ENCODE measurements around the gene SEC14L2.
A peak's percentile ranks its signal among the peaks of the same experiment; 100 is the strongest.

SEC14L2 gene

DNA sequence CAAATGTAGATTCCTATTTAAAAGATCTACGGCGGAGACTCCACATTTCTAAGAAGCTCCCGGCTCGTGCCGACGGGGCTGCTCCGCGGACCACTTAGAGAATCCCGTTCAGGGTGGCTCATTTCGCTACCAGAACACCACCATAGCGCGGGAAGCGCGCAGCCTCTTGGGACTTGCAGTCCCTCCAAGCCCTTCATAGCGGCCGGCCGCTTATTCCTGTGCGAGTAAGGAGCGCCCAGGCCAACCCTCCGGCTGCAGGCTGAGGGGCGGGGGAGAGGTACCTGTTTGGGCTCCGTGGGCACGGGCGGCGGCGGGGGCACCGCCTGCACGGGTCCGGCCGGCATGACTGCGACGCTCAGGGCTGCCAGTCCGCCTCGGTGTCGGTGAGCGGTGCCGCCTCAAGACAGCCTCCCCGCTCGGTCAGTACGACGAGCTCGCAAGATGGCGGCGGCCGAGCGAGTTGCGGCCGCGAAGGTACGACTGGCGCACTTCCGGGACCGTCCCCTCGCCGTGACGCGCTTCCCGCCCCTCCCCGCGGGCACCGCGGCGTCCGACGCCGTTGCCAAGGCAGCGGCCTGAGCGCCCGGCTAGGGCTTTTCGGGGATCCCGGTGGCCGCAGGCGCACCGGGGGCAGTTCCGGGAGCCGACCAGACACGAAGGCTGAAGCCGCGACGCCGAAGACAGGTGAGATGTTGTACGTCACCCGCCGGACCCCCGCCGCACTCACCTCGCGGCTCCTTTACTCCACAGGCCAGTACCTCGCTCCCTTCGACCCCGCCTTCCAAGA is 40.2 kb upstream of the SEC14L2 start, which contains the start of the genes CCDC157 and SF3A1:
Gene CCDC157 (plus strand): TSS at position 559 of the 787 bp plus-strand sequence. CDS start 8,994 bp downstream, outside the sequence.
Gene SF3A1 (minus strand): TSS at position 446 of the 787 bp plus-strand sequence. CDS start 102 bp downstream, at position 344.
- TF ChIP-seq, protein P1, sequence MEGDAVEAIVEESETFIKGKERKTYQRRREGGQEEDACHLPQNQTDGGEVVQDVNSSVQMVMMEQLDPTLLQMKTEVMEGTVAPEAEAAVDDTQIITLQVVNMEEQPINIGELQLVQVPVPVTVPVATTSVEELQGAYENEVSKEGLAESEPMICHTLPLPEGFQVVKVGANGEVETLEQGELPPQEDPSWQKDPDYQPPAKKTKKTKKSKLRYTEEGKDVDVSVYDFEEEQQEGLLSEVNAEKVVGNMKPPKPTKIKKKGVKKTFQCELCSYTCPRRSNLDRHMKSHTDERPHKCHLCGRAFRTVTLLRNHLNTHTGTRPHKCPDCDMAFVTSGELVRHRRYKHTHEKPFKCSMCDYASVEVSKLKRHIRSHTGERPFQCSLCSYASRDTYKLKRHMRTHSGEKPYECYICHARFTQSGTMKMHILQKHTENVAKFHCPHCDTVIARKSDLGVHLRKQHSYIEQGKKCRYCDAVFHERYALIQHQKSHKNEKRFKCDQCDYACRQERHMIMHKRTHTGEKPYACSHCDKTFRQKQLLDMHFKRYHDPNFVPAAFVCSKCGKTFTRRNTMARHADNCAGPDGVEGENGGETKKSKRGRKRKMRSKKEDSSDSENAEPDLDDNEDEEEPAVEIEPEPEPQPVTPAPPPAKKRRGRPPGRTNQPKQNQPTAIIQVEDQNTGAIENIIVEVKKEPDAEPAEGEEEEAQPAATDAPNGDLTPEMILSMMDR (conservative IDR thresholded peaks at IDR 0.05; ENCODE audit: low read depth): no peak
- ChIA-PET POLR2A (ENCODE audit: low non-redundant PET) (interaction anchor here (0.6 kb wide), 1 partner anchor 61 kb away, joined by 3 read pairs; no protein-coding TSS in a partner anchor), CTCF (no interaction called here)
- peak within 1 kb of the TSS; percentile 87 for H3K27ac ChIP-seq
- peak; percentile 77 for DNase-seq (ENCODE audit: low spot score)

DNA sequence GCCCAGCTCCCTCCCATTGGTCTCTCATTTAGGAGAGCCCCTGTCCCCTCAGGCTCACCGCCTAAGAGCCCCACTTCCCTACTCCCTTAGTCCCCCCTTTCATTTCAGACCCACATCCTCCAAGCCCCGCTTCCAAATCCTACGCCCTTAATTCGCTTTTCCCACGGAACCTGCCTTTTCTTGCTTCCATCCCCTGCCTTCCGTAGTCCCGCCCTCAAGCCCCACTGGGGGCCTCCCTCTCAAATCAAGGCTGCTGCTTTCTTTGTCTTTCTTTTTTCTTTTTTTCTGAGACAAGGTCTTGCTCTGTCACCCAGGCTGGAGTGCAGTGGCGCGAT is 39.6 kb upstream of the SEC14L2 start:
- TF ChIP-seq, protein P1 (conservative IDR thresholded peaks at IDR 0.05; ENCODE audit: low read depth): no peak
- DNase-seq (ENCODE audit: low spot score): no peak
- H3K27ac ChIP-seq: peak overlapping the region; percentile 87
- POLR2A ChIA-PET (ENCODE audit: low non-redundant PET): interaction anchor here (0.6 kb wide), 1 partner anchor 61 kb away, joined by 3 read pairs; no protein-coding TSS in a partner anchor
- CTCF ChIA-PET: no interaction called here

DNA sequence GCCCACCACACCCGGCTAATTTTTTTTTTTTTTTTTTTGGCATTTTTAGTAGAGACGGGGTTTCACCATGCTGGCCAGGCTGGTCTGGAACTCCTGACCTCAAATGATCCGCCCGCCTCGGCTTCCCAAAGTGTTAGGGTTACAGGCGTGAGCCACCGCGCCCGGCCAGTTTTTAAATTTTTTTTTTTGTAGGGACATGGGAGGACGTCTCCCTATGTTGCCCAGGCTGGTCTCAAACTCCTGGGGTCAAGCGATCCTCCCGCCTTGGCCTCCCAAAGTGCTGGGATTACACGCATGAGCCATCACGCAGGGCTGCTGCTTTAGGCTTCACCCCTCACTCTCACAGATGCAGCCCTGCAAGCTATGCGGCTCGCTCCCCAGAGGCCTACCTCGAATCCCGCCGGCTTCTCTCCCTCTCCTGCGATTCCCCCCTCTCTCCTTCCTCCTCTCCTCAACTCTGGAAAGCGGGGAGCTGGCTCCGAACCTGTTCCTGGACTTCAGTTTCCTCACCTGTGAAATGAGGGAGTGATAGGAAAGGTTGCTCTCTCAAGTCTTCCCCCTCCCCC is 39.1 kb upstream of the SEC14L2 start:
- H3K27ac ChIP-seq: peak overlapping the region; percentile 87; the same call in 1 of the 2 replicates
- ChIA-PET POLR2A (ENCODE audit: low non-redundant PET) (no interaction called here), CTCF (interaction anchor here (1.4 kb wide), 1 partner anchor 17 kb away, joined by 3 read pairs; no protein-coding TSS in a partner anchor)
- no peak for DNase-seq (ENCODE audit: low spot score)
- TF ChIP-seq, protein P1 (conservative IDR thresholded peaks at IDR 0.05; ENCODE audit: low read depth): no peak

DNA sequence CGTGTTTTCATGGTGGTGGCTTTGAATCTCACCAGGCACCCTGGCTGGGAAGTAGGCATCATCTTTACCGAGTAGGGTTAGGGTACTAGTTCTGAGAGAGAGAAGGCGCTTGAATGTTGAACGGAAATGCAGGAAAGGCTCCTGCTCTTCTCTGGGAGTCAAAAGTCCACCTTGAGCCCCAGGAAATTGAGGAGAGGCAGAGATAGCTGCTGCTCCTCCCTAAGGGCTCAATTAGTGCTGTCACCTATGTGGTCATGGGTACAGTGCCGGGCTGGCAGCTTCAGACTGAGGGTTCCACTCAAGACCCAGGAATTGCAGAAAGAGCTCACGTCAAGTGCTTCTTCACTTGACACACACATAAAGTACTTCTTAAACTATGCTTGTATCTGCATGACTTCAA is 38.3 kb upstream of the SEC14L2 start:
- CTCF ChIA-PET: interaction anchor here (1.4 kb wide), 1 partner anchor 16 kb away, joined by 3 read pairs; no protein-coding TSS in a partner anchor
- POLR2A ChIA-PET (ENCODE audit: low non-redundant PET): no interaction called here
- TF ChIP-seq, protein P1 (conservative IDR thresholded peaks at IDR 0.05; ENCODE audit: low read depth): no peak
- no peak overlapping the region for H3K27ac ChIP-seq
- no peak for DNase-seq (ENCODE audit: low spot score)

DNA sequence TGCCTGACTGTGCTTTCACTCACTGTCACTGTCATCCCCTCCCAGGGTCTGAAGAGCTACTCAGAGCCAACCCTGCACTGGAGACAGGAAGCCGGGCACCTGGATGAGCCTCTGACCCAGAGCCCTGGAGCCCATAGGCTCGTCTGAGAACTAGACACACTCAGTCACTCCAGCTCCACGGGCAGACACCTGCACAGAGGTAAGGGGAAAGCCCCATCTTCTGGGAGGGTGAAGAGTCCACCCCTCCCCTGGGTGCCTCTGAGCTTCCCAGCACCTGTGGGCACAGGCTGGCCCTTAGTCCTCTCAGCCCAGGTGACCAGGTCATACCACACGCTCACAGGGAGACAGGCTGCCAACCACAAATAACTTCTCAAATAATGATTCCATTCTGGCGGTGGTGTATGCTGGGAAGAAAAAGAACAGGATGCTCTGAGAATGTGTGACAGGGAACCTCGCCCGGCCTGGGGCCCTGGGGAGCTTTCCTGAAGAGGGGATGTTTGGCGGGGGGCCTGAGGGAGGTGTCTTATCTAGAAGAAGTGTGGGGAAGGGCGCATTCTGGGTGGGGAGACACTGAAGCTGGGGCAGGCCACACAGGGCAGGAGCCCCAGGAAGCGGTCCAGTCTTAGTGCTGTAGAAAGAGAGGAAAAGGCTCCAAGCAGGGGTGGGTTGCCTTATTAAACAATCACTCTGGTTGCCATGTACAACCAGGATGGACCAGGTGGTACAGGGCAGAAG is 34.7 kb upstream of the SEC14L2 start:
- no peak for DNase-seq (ENCODE audit: low spot score)
- TF ChIP-seq, protein P1 (conservative IDR thresholded peaks at IDR 0.05; ENCODE audit: low read depth): no peak
- ChIA-PET CTCF (no interaction called here), POLR2A (ENCODE audit: low non-redundant PET) (no interaction called here)
- H3K27ac ChIP-seq: no peak overlapping the region

DNA sequence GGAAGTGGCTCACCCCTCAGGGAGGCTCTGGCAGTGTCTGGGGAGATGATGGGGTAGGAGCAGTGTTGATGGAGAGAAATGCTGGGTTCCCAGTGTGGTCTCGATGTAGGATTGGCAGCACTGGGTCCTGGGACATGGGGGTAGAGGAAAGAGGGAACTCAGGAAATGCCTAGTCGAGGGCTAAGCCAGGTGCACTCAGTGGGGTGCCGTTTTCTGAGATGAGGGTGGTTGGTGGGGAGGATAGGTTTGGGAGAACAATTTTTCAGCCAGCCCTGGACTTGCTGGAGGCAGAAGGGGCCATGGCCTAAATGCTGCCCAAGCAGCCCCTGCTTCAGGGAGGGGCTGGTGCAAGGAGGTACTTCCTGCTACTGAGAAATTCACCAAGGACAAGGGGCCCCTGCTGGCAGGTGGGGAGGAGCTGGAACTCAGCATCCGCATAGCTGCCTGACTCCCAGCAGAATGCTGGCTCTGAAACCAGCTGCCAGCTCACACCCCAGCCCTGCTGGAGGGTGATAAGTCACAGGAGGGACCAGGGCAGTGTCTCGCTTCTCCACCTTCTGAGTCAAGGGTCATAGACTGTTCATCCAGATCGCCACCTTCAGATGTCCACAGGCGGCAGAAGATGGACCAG is 34.1 kb upstream of the SEC14L2 start:
- CTCF ChIA-PET: no interaction called here
- no peak overlapping the region for H3K27ac ChIP-seq
- TF ChIP-seq, protein P1 (conservative IDR thresholded peaks at IDR 0.05; ENCODE audit: low read depth): no peak
- POLR2A ChIA-PET (ENCODE audit: low non-redundant PET): no interaction called here
- DNase-seq (ENCODE audit: low spot score): no peak
